ENCODE measurements around the gene MARCHF10.

DNA sequence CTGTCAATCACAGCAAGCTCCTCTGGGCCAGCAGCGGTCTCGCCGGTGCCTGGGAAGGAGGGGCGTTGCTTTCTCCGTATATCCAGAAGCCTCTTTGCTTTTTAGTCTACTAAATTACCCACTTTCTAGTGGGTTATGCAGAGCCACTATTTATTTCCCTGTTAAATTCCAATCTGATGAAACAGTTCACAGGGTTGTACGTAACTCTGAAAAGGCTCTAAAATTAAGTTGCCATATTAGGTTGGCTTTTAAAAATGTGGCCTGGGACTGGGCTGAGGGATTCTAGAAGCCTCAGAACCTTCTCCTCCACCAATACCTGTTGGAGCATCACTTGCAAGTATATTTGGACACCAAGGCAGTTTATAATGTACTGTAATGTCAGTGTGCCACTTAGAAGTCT lies 27.2 kb downstream of the MARCHF10 start:
- no peak for TF ChIP-seq POLR2A (IDR thresholded peaks at IDR 0.05)
- TF ChIP-seq, protein P1, sequence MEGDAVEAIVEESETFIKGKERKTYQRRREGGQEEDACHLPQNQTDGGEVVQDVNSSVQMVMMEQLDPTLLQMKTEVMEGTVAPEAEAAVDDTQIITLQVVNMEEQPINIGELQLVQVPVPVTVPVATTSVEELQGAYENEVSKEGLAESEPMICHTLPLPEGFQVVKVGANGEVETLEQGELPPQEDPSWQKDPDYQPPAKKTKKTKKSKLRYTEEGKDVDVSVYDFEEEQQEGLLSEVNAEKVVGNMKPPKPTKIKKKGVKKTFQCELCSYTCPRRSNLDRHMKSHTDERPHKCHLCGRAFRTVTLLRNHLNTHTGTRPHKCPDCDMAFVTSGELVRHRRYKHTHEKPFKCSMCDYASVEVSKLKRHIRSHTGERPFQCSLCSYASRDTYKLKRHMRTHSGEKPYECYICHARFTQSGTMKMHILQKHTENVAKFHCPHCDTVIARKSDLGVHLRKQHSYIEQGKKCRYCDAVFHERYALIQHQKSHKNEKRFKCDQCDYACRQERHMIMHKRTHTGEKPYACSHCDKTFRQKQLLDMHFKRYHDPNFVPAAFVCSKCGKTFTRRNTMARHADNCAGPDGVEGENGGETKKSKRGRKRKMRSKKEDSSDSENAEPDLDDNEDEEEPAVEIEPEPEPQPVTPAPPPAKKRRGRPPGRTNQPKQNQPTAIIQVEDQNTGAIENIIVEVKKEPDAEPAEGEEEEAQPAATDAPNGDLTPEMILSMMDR (IDR thresholded peaks at IDR 0.05): no peak

Data from vagina (tissue), 2 donors.